ENCODE results near the gene CASP1.

The CASP1 gene

GRCh38 chr11:104979839-104980238 is 55.1 kb downstream of the CASP1 start:
- no peak for DNase-seq
